Liver (tissue), 3 donors: ENCODE results near the gene RASAL2.

Experiments
- CTCF ChIP-seq: fragments of 150-350 bp; IDR thresholded peaks from 2 replicates; pipeline ENCODE4 v1.5.1; 2017; ENCODE audit warnings: improper control_type of control experiment, low read depth, low read length; ENCODE audit not compliant: missing input control
- JUND ChIP-seq, 2 donors: IDR thresholded peaks; 2 replicates each; pipeline ENCODE4 v1.6.1; 2016; ENCODE audit warnings: antibody characterized with exemption in 2 of 2
- NR2F2 ChIP-seq: IDR thresholded peaks from 2 replicates; pipeline ENCODE4 v1.6.1; 2016; ENCODE audit warnings: antibody characterized with exemption
- REST ChIP-seq: IDR thresholded peaks from 2 replicates; pipeline ENCODE4 v1.6.1; 2016; ENCODE audit warnings: antibody characterized with exemption, mild to moderate bottlenecking
- donor health status: healthy.
- donor health status: healthy.

GRCh38 chr1:178486100-178487069 lies 392.5 kb downstream of the RASAL2 start:
- TF ChIP-seq CTCF (no peak), JUND (IDR thresholded peaks at IDR 0.05) (no peak), REST (no peak), NR2F2 (no peak)
